Measurements from ENCODE around the gene SIRT2. TPM values are rescaled to one million over a fixed set of nuclear protein-coding genes. Genes with fewer than 3 reads are reported as not detected.

SIRT2 gene
- total RNA-seq, 2 experiments from 2014 or later, result 60.8 to 67.8 TPM

- Histone ChIP-seq H3K4me3 (ENCODE audit: low read length) (no peak overlapping the region), H3K9me3 (ENCODE audit: control insufficient read depth in 1 of 2, insufficient read depth in 1 of 2, low read length in 2 of 2) (no peaks in the 10 kb centered on the region), H3K27me3 (ENCODE audit: control insufficient read depth in 1 of 2, insufficient read depth in 2 of 2, low read length in 2 of 2) (no peaks in the 10 kb centered on the region), H3K27ac (ENCODE audit: low read depth in 1 of 2, low read length in 2 of 2) (no peak overlapping the region), H3K36me3 (ENCODE audit: insufficient read depth, low read length) (peaks cover 23% of the 10 kb centered on the region), H3K4me1 (ENCODE audit: insufficient read depth, low read length) (peaks cover 3% of the 10 kb centered on the region)
- no peak for DNase-seq
- H3K4me1 Mint-ChIP-seq (ENCODE audit: low read depth), result no peaks in the 10 kb centered on the region
- no peak overlapping the region for H3K27ac Mint-ChIP-seq
- no peak for ATAC-seq (ENCODE audit: poor library complexity)
- no peaks in the 10 kb centered on the region for H3K27me3 Mint-ChIP-seq
- CTCF ChIA-PET, result no interaction called here
- no peak for TF ChIP-seq CTCF (IDR thresholded peaks at IDR 0.05)
- H3K36me3 Mint-ChIP-seq (ENCODE audit: low read depth), result peaks cover 23% of the 10 kb centered on the region
- intact Hi-C loops (cut with DNase I, micrococcal nuclease), result no loop called here
- POLR2A ChIA-PET, result interaction anchor here (1.1 kb wide), 1 partner anchor 20 kb away, joined by 4 read pairs; no protein-coding TSS in a partner anchor
- no peak overlapping the region for H3K4me3 Mint-ChIP-seq
- H3K9me3 Mint-ChIP-seq, result no peaks in the 10 kb centered on the region
These were observed 20.6 kb upstream of the SIRT2 start for GRCh38 chr19:38919837-38920601.

DNA sequence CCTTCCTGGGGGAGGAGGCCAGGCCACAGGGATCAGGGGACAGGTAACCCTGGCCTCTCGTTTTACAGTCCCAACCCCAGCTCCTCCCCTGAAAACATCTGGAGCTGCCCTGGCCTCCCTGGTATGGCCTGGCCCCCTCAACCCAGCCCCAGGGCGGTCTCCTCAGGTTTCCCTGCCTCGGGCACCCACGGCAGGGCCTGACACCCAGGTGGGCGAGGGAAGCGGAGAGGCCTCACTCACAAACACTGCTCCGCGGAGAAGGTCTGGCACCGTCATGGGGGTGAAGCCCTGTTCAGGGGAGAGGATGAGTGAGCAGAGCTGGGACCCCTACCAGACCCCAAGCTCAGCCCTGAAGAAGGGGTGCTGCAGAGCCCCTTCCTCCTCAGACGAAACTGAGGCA, 19.1 kb upstream of the SIRT2 start:
- Histone ChIP-seq H3K27ac (ENCODE audit: low read depth in 1 of 2, low read length in 2 of 2) (no peak overlapping the region), H3K9me3 (ENCODE audit: control insufficient read depth in 1 of 2, insufficient read depth in 1 of 2, low read length in 2 of 2) (no peaks in the 10 kb centered on the region), H3K4me1 (ENCODE audit: insufficient read depth, low read length) (no peaks in the 10 kb centered on the region), H3K27me3 (ENCODE audit: control insufficient read depth in 1 of 2, insufficient read depth in 2 of 2, low read length in 2 of 2) (no peaks in the 10 kb centered on the region), H3K36me3 (ENCODE audit: insufficient read depth, low read length) (peaks cover 15% of the 10 kb centered on the region), H3K4me3 (ENCODE audit: low read length) (no peak overlapping the region)
- no peaks in the 10 kb centered on the region for H3K4me1 Mint-ChIP-seq (ENCODE audit: low read depth)
- intact Hi-C loops (cut with DNase I, micrococcal nuclease), result no loop called here
- CTCF ChIA-PET, result no interaction called here
- H3K9me3 Mint-ChIP-seq, result no peaks in the 10 kb centered on the region
- H3K27me3 Mint-ChIP-seq, result no peaks in the 10 kb centered on the region
- no peak overlapping the region for H3K27ac Mint-ChIP-seq
- ATAC-seq (ENCODE audit: poor library complexity), result no peak
- POLR2A ChIA-PET, result no interaction called here
- H3K4me3 Mint-ChIP-seq, result no peak overlapping the region
- peaks cover 13% of the 10 kb centered on the region for H3K36me3 Mint-ChIP-seq (ENCODE audit: low read depth)
- DNase-seq, result no peak
- no peak for TF ChIP-seq CTCF (IDR thresholded peaks at IDR 0.05)

DNA sequence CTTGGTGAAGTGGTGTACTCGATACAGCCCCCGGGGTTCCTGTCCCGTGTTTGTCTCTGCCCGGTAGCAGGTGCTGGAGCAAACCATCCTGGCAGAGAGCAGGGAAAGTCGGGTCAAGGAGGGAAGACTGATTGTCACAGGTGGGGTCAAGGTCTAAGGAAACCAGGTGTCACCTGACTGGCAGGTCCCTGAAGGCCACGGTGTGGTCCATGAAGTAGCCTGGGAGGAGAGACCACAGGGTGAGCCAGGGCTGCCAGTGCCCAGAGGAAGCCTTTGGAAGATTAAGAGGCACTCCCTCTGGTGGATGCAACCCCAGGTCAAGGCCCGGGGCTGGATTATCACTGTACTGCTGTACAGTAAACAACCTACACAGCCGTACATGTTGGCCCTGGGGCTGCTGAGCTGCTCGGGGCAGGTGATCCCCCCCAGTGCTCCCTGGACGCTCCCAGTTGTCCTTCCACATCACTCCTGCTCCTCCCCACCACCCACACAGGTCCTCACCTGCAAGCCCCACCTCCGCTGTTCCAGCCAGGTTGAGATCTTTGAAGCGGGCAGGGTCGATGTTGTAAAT, 18.6 kb upstream of the SIRT2 start:
- no peak for DNase-seq
- POLR2A ChIA-PET, result no interaction called here
- no peak for TF ChIP-seq CTCF (IDR thresholded peaks at IDR 0.05)
- peaks cover under 1% of the 10 kb centered on the region for H3K4me1 ChIP-seq (ENCODE audit: insufficient read depth, low read length)
- no peak overlapping the region for H3K4me3 ChIP-seq (ENCODE audit: low read length)
- Mint-ChIP-seq H3K4me1 (ENCODE audit: low read depth) (no peaks in the 10 kb centered on the region), H3K4me3 (no peak overlapping the region), H3K9me3 (no peaks in the 10 kb centered on the region), H3K27ac (no peak overlapping the region), H3K36me3 (ENCODE audit: low read depth) (peaks cover 13% of the 10 kb centered on the region), H3K27me3 (no peaks in the 10 kb centered on the region)
- intact Hi-C loops (cut with DNase I, micrococcal nuclease), result no loop called here
- CTCF ChIA-PET, result no interaction called here
- peaks cover 15% of the 10 kb centered on the region for H3K36me3 ChIP-seq (ENCODE audit: insufficient read depth, low read length)
- no peak overlapping the region for H3K27ac ChIP-seq (ENCODE audit: low read depth in 1 of 2, low read length in 2 of 2)
- no peak for ATAC-seq (ENCODE audit: poor library complexity)
- H3K9me3 ChIP-seq (ENCODE audit: control insufficient read depth in 1 of 2, insufficient read depth in 1 of 2, low read length in 2 of 2), result no peaks in the 10 kb centered on the region
- no peaks in the 10 kb centered on the region for H3K27me3 ChIP-seq (ENCODE audit: control insufficient read depth in 1 of 2, insufficient read depth in 2 of 2, low read length in 2 of 2)

Measured in CD4-positive, alpha-beta T cell (primary cell).